ENCODE data around the gene MGMT.

Gene MGMT

GRCh38 chr10:129513312-129513711 is 46.3 kb downstream of the MGMT start:
- TF ChIP-seq, protein P1, sequence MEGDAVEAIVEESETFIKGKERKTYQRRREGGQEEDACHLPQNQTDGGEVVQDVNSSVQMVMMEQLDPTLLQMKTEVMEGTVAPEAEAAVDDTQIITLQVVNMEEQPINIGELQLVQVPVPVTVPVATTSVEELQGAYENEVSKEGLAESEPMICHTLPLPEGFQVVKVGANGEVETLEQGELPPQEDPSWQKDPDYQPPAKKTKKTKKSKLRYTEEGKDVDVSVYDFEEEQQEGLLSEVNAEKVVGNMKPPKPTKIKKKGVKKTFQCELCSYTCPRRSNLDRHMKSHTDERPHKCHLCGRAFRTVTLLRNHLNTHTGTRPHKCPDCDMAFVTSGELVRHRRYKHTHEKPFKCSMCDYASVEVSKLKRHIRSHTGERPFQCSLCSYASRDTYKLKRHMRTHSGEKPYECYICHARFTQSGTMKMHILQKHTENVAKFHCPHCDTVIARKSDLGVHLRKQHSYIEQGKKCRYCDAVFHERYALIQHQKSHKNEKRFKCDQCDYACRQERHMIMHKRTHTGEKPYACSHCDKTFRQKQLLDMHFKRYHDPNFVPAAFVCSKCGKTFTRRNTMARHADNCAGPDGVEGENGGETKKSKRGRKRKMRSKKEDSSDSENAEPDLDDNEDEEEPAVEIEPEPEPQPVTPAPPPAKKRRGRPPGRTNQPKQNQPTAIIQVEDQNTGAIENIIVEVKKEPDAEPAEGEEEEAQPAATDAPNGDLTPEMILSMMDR (conservative IDR thresholded peaks at IDR 0.05; ENCODE audit: low read depth), result no peak
- DNase-seq (ENCODE audit: low spot score), result no peak
- no peak overlapping the region for H3K27ac ChIP-seq
- ChIA-PET POLR2A (ENCODE audit: low non-redundant PET) (no interaction called here), CTCF (interaction anchor here (0.7 kb wide), 1 partner anchor 1007 kb away, joined by 3 read pairs; no protein-coding TSS in a partner anchor)

DNA sequence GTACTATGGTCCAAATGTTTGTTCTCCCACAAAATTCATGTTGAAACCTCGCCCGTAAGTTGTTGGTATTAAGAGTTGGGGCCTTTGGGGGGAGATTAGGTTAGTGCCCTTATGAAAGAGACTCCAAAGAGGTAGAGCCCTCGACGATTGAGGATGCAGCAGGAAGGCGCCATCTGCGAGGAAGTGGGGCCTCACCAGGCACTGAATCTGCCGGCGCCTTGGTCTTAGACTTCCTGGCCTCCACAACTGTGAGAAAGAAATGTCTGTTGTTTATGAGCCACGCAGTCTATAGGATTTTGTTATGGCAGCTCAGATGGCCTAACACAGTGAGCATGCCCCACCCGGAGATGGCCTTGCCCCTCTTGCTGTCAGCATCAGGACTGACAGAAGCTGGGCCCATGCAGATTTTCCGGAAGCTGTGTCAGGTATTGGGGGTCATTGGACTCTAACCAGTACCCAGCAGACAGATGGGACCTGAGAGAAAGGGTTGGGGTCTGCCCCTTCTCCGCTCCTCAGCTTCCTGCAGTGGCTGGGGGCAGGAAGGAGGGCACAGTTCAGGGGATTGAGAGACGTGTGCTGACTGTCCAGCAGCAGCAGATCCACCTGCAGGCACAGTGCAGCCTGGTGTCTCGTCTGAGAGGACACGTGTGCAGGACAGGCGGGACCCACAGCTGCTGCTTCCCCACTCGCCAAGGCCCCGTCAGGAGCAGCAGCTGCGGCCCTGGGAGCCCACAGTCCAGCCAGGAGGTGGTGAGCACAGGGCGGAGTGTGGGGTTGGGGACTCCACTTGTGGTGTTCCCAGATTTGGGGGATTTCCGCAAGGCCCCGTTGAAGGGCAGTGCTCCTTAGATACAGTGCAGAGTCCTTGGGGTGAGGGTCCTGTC is 47.8 kb downstream of the MGMT start:
- CTCF ChIA-PET, result no interaction called here
- no peak overlapping the region for H3K27ac ChIP-seq
- POLR2A ChIA-PET (ENCODE audit: low non-redundant PET), result no interaction called here
- TF ChIP-seq, protein P1 (conservative IDR thresholded peaks at IDR 0.05; ENCODE audit: low read depth), result no peak
- no peak for DNase-seq (ENCODE audit: low spot score)

DNA sequence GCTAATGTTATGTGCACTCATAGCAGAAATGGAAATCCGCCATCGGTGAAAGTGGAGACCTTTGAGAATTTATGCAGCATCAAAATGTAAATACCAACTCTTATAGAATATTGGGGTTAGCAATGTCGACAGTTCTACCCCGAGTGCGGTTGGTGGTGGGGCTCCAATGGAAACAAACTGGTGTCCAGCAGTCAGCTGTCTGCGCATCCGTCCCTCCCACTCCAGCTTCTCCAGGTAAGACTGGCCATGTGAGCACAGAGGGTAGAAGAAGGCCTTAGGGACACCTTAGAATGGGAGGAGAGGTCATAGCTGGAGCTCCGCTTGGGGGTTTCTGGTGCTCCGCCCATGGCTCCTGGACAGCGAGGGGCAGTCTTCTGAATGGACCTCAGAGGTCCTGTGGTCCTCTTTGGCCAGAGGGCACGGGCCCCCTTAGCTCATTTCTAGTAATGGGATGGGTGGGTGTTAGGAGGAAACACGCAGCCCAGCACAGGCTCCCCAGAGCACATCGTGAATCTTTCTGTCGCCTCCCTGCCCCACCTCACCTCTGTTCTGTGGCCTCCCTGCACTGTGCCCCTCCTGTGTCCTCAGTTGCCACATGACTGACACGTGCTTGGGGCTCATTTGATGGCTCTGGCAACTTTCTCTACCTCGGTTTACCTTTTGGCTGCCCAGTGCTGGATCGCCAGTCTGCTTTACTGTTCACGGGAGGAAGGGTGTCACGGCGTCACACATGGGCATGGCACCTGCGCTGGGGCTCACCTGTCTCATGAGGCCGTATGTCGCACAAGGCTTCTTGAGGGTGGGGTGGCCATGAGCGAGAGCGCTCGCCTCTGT is 50.0 kb downstream of the MGMT start:
- TF ChIP-seq, protein P1 (conservative IDR thresholded peaks at IDR 0.05; ENCODE audit: low read depth), result no peak
- ChIA-PET CTCF (interaction anchor here (0.6 kb wide), 1 partner anchor 696 kb away, joined by 4 read pairs; no protein-coding TSS in a partner anchor), POLR2A (ENCODE audit: low non-redundant PET) (no interaction called here)
- H3K27ac ChIP-seq, result no peak overlapping the region
- no peak for DNase-seq (ENCODE audit: low spot score)

- H3K27ac ChIP-seq, result no peak overlapping the region
- TF ChIP-seq, protein P1 (conservative IDR thresholded peaks at IDR 0.05; ENCODE audit: low read depth), result no peak
- DNase-seq (ENCODE audit: low spot score), result no peak
- CTCF ChIA-PET, result no interaction called here
- POLR2A ChIA-PET (ENCODE audit: low non-redundant PET), result no interaction called here
Measured at GRCh38 chr10:129517680-129518057, 50.6 kb downstream of the MGMT start.

DNA sequence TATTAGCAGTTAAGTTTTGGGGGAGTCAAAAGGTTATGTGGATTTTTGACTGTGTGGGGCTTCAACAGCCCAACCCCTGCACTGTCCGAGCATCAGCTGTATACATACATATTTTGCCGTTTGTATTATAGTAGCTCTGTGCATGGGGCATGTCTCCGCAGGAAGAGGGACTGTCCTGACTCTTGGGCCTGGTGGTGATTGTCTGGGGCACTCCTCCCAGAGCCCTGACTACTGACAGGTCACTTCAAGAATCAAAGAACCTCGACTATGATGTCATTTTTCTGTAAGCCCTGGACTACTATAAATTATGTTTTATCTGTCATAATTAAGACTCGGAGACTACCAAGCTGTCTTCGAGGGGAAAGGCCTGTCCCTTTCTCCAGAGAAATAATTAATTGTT is 51.8 kb downstream of the MGMT start:
- CTCF ChIA-PET, result no interaction called here
- no peak for DNase-seq (ENCODE audit: low spot score)
- H3K27ac ChIP-seq, result no peak overlapping the region
- POLR2A ChIA-PET (ENCODE audit: low non-redundant PET), result no interaction called here
- TF ChIP-seq, protein P1 (conservative IDR thresholded peaks at IDR 0.05; ENCODE audit: low read depth), result no peak

DNA sequence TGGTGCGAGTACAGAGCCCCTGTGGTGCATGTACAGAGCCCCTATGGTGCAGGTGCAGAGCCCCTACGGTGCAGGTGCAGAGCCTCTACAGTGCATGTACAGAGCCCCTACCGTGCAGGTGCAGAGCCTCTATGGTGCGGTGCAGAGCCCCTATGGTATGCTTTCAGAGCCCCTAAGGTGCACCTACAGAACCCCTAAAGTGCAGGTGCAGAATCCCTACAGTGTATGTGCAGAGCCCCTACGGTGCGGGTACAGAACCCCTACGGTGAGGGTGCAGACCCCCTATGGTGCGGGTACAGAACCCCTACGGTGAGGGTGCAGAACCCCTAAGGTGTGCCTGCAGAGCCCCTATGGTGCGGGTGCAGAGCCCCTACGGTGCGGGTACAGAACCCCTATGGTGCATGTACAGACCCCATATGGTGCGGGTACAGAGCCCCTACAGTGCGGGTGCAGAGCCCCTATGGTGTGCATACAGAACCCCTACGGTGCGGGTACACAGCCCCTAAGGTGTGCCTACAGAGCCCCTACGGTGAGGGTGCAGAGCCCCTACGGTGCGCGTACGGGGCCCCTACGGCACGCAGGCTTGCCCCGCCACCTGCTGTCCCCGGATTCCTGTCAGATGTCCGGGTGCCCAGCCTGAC is 53.5 kb downstream of the MGMT start:
- ChIA-PET CTCF (no interaction called here), POLR2A (ENCODE audit: low non-redundant PET) (no interaction called here)
- TF ChIP-seq, protein P1 (conservative IDR thresholded peaks at IDR 0.05; ENCODE audit: low read depth), result no peak
- no peak overlapping the region for H3K27ac ChIP-seq
- DNase-seq (ENCODE audit: low spot score), result no peak
